Measurements from ENCODE around the gene DLX6. TPM values are rescaled to one million over a fixed set of nuclear protein-coding genes. Genes with fewer than 3 reads are reported as not detected.

The DLX6 gene
- total RNA-seq, 1 donor from 2014 or later: 0.26 TPM

GRCh38 chr7:97016381-97017191 lies 11.2 kb downstream of the DLX6 start:
- Mint-ChIP-seq H3K27ac (ENCODE audit: unreplicated experiment) (no peak overlapping the region), H3K4me3 (peak overlapping the region; percentile 74), H3K27me3 (ENCODE audit: low read depth) (peaks cover 99% of the 10 kb centered on the region), H3K36me3 (ENCODE audit: low read depth) (no peaks in the 10 kb centered on the region), H3K4me1 (peaks cover 20% of the 10 kb centered on the region), H3K9me3 (no peaks in the 10 kb centered on the region)
- no peak for DNase-seq (ENCODE audit: low read depth, low spot score)
- TF ChIP-seq, protein P1, sequence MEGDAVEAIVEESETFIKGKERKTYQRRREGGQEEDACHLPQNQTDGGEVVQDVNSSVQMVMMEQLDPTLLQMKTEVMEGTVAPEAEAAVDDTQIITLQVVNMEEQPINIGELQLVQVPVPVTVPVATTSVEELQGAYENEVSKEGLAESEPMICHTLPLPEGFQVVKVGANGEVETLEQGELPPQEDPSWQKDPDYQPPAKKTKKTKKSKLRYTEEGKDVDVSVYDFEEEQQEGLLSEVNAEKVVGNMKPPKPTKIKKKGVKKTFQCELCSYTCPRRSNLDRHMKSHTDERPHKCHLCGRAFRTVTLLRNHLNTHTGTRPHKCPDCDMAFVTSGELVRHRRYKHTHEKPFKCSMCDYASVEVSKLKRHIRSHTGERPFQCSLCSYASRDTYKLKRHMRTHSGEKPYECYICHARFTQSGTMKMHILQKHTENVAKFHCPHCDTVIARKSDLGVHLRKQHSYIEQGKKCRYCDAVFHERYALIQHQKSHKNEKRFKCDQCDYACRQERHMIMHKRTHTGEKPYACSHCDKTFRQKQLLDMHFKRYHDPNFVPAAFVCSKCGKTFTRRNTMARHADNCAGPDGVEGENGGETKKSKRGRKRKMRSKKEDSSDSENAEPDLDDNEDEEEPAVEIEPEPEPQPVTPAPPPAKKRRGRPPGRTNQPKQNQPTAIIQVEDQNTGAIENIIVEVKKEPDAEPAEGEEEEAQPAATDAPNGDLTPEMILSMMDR (conservative IDR thresholded peaks at IDR 0.05): peak; percentile 29

DNA sequence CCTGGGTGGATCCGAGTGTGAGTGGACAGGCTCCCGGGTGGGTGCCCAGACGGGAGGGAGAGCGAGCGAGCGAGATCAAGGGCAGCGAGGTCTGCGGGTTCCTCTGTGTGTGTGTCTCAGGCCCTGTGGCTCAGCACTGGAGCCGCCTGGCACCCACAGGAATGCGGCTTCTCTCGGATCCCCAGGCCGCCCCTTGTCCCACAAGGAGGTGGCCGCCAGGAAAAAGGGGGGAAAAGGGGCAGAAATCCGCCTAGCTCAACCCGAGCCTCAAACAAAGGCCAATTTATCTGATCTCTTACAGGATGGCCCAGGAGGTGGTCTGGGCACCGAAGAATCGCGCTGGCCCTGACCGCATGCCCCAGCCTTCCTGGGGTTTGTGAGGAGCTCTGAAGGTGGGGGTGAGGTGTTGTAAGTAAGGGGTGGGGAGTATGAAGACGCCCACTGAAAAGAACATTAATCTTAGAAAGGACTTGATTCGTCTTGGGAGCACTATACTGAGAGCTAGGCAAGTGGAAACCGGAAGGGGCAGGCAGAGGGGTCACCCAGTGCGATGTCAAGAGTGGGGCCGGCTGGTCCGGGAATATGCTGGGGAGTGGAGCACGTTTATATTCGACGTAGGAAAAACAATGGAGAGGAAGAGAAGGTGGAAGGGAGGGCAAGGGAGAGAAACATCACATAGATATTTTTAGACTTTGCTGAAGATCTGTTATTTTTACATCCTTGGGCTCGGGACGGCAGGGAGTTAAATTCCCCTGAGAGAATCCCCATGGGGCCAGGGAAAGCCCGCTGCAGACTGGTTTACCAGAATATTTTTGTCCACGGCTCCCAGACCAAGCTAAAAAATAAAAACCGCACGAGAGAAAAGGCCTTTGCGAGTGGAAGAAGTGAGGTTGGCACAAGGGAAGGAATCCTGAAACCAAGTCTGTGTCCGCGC lies 12.1 kb downstream of the DLX6 start:
- Mint-ChIP-seq H3K27me3 (ENCODE audit: low read depth) (peaks cover 99% of the 10 kb centered on the region), H3K4me1 (peaks cover 28% of the 10 kb centered on the region), H3K36me3 (ENCODE audit: low read depth) (no peaks in the 10 kb centered on the region), H3K27ac (ENCODE audit: unreplicated experiment) (no peak overlapping the region), H3K9me3 (no peaks in the 10 kb centered on the region), H3K4me3 (peak overlapping the region; percentile 74)
- DNase-seq (ENCODE audit: low read depth, low spot score): no peak
- TF ChIP-seq, protein P1 (conservative IDR thresholded peaks at IDR 0.05): no peak

GRCh38 chr7:97018126-97018601 lies 12.8 kb downstream of the DLX6 start:
- Mint-ChIP-seq H3K9me3 (no peaks in the 10 kb centered on the region), H3K4me3 (no peak overlapping the region), H3K27me3 (ENCODE audit: low read depth) (peaks cover 99% of the 10 kb centered on the region), H3K4me1 (peaks cover 33% of the 10 kb centered on the region), H3K36me3 (ENCODE audit: low read depth) (no peaks in the 10 kb centered on the region), H3K27ac (ENCODE audit: unreplicated experiment) (no peak overlapping the region)
- TF ChIP-seq, protein P1 (conservative IDR thresholded peaks at IDR 0.05): no peak
- no peak for DNase-seq (ENCODE audit: low read depth, low spot score)

GRCh38 chr7:97018791-97019531 lies 13.6 kb downstream of the DLX6 start:
- Mint-ChIP-seq H3K27ac (ENCODE audit: unreplicated experiment) (no peak overlapping the region), H3K4me1 (peaks cover 33% of the 10 kb centered on the region), H3K36me3 (ENCODE audit: low read depth) (no peaks in the 10 kb centered on the region), H3K4me3 (peak overlapping the region; percentile 21), H3K9me3 (no peaks in the 10 kb centered on the region), H3K27me3 (ENCODE audit: low read depth) (peaks cover 99% of the 10 kb centered on the region)
- DNase-seq (ENCODE audit: low read depth, low spot score): no peak
- TF ChIP-seq, protein P1 (conservative IDR thresholded peaks at IDR 0.05): no peak

DNA sequence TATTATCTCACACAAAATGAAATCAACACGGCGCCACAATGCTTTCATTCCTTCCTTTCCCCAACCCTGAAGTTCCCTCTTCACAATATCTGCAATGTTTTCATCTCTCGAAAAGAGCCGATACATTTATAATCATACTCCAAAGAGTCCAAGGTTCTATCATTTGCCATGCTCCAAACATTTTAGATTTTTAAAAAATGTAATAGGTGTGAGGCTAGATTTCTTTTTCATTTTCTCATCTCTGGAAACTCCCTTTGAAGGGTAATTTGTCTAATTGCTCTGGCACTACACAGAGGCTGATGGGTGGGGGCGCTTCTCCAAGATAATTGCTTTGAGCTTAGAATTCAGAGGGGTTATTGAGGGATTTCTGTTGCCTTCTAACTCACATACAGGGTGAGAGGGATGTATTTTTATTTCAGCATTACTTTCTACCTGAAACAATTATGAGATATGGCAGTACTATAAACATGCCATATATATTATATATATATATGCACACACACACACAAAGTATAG lies 14.4 kb downstream of the DLX6 start:
- no peaks in the 10 kb centered on the region for H3K9me3 Mint-ChIP-seq
- DNase-seq (ENCODE audit: low read depth, low spot score): no peak
- H3K36me3 Mint-ChIP-seq (ENCODE audit: low read depth): no peaks in the 10 kb centered on the region
- TF ChIP-seq, protein P1 (conservative IDR thresholded peaks at IDR 0.05): no peak
- H3K27ac Mint-ChIP-seq (ENCODE audit: unreplicated experiment): no peak overlapping the region
- H3K4me3 Mint-ChIP-seq: peak overlapping the region; percentile 12
- peaks cover 41% of the 10 kb centered on the region for H3K4me1 Mint-ChIP-seq
- H3K27me3 Mint-ChIP-seq (ENCODE audit: low read depth): peaks cover 99% of the 10 kb centered on the region

Data from neural crest cell (in vitro differentiated cells).